ENCODE data around the gene MTHFD1L. TPM values are rescaled to one million over a fixed set of nuclear protein-coding genes. Genes with fewer than 3 reads are reported as not detected.

The MTHFD1L gene
- total RNA-seq, 4 donors from 2014 or later, result 3.3 to 7.8 (median 3.8) TPM

DNA sequence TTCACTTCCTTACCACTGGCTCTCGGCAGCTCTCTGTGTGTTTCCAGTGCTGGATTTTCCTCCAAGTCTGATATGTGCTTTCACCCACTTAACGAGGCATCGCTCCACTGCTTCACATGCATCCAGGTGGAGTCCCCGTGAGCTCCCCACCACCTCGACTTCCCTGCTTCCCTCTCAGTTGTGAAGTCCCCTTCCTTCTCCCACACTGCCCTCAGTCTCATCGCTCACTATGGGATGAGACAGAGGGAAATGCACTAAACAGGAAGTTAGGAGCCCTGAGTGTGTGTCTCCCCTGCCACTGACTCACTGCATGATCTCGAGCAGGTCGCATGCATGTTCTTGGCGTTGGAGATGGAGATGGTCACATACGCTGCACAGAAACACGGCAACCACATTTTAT, 84.0 kb downstream of the MTHFD1L start:
- TF ChIP-seq CTCF (IDR thresholded peaks at IDR 0.05; ENCODE audit: low read depth), result no peak

DNA sequence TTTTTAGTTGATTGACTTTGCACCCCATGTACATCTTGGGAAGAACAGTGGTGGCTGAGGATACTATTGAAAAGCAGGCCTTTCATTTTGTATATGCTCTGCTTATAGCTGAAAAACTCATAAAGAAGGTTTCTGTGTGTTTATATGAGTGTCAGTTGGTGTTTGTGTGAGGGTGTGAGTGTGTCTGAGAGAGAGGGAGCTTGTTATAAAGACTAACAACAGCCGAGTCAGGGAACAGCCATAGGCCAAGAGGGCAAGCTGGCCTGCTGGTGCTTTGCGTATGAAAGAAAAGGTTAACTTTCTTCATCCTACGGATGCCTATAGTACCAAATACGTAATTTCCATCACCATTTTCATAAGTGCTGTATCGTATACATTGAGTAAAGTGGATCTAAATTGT, 88.3 kb downstream of the MTHFD1L start:
- no peak for TF ChIP-seq CTCF (IDR thresholded peaks at IDR 0.05; ENCODE audit: low read depth)

DNA sequence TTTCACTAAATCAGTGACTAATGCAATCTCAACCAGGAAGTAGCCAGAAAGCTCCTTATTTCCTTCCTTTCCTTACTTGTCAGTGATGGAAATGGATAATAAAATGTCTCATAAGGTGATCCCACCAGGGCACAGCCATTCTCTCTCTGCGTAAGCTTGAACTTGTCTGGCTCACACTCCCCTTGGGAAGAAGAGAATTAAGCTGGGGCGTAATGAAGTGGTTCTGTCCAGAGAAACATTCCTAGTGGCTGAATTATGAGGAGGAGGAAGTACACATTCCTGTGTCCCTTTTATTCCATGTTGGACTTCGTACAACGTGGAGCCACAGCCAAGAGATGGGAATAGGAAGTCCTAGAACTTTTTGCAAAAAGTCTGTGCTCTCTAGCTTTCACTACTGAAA, 93.7 kb downstream of the MTHFD1L start:
- no peak for TF ChIP-seq CTCF (IDR thresholded peaks at IDR 0.05; ENCODE audit: low read depth)

- no peak for TF ChIP-seq CTCF (IDR thresholded peaks at IDR 0.05; ENCODE audit: low read depth)
Measured at GRCh38 chr6:150962436-150962835, 96.9 kb downstream of the MTHFD1L start.

- TF ChIP-seq CTCF (IDR thresholded peaks at IDR 0.05; ENCODE audit: low read depth), result no peak
Measured at GRCh38 chr6:150964765-150965164, 99.3 kb downstream of the MTHFD1L start.

DNA sequence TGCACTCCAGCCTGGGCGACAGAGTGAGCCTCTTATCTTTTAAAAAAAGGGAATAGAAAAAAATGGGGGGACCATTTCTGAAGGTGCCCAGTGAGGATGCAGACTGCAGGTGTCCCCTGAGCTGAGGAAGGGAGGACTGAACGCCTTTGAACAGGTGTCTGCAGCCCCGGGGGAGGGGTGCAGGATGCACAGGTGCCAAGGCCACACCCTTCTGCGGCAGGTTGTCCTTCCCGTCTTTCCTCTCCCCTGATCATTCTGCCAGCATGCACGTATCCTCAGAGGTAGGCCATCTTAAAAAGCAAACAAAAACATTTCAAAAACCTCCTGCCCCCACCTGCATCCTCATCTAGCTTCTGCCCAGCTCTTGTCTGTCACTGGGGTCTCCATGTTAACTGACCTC, 101.3 kb downstream of the MTHFD1L start:
- no peak for TF ChIP-seq CTCF (IDR thresholded peaks at IDR 0.05; ENCODE audit: low read depth)

DNA sequence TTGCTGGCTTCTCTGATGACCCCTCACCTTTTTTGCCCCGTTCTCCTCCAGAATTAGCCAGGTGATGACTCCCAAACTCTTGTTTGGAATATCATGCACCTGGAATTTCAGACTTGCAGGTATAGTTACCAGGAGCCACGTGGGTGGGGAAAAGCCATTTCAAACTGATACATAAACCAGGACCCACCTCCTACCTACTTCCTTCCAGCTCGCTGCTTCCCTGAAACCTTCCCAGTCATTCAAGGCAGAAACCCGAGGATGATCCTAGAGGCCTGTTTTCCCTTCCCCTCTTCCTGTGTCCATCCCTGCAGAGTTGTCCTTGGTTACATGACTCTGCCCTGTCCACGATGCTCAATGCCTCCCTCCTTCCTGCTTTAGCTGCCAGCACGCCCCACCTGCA, 101.9 kb downstream of the MTHFD1L start:
- TF ChIP-seq CTCF (IDR thresholded peaks at IDR 0.05; ENCODE audit: low read depth), result no peak
